ENCODE results near the gene C16orf54.

DNA sequence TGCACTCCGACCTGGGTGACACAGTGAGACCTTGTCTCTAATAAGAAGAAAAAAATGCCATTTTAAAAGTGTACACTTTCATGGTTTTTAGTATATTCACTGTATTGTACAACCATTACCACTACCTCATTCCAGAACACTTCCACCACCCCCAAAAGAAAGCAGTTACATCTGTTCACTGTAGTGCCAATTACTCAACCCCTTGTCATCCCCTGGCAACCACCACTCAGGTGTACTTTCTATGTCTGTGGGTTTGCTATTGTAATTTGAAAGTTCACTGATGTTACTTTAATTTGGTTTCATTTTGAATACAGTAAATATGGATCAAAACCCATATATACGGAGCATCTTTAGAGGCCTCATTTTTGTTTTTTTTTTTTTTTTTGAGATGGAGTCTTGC, 38.4 kb upstream of the C16orf54 start:
- TF ChIP-seq POLR2AphosphoS5 (IDR thresholded peaks at IDR 0.05; ENCODE audit: borderline replicate concordance, low read depth, low read length) (no peak), EZH2 (IDR thresholded peaks at IDR 0.05) (no peak)

Data from SK-N-MC (cell line).